Body of pancreas (tissue), 4 donors: ENCODE data around the gene GJB1. TPM values are rescaled to one million over a fixed set of nuclear protein-coding genes. Genes with fewer than 3 reads are reported as not detected.

Experiments
- ATAC-seq: fragments of 150-250 bp; one replicate; pipeline ENCODE4 v1.9.1; 2016
- DNase-seq, 4 donors: peaks; one replicate each; pipeline ENCODE4 v3.0.0-alpha.2; 2019
- H3K27ac ChIP-seq, 4 donors: fragments of 200-600 bp; sonication (generic); 1 replicate in 3 of 4; 2 replicates in 1 of 4; pipeline versions ENCODE4 v1.5.1 to v1.6.1; 2016 to 2019; ENCODE audit warnings: mild to moderate bottlenecking in 1 of 4, mixed read lengths in 1 of 4, moderate library complexity in 1 of 4
- H3K27me3 ChIP-seq, 2 donors: fragments of 200-600 bp; sonication (generic); one replicate each; pipeline ENCODE4 v1.6.0; 2016; ENCODE audit warnings: mild to moderate bottlenecking in 1 of 2
- H3K36me3 ChIP-seq, 2 donors: fragments of 200-600 bp; sonication (generic); replicated peaks in 1 of 2; 2 replicates each; pipeline ENCODE4 v1.5.1; 2016; ENCODE audit warnings: low read depth in 2 of 2; ENCODE audit not compliant: insufficient read depth in 1 of 2
- H3K4me1 ChIP-seq: fragments of 200-600 bp; sonication (generic); one replicate; pipeline ENCODE4 v1.6.0; 2016
- H3K4me3 ChIP-seq, 2 donors: fragments of 200-600 bp; sonication (generic); 1 replicate in 1 of 2; 2 replicates in 1 of 2; pipeline ENCODE4 v1.5.1; 2016 to 2019
- H3K9me3 ChIP-seq, 3 donors: fragments of 200-600 bp; sonication (generic); 1 replicate in 2 of 3; 2 replicates in 1 of 3; pipeline ENCODE4 v1.5.1; 2016
- POLR2A ChIP-seq, 3 donors: fragments of 450-650 bp; IDR thresholded peaks; one replicate each; pipeline ENCODE4 v1.6.1; 2016; ENCODE audit warnings: antibody characterized with exemption in 3 of 3, mild to moderate bottlenecking in 2 of 3
- WGBS, 2 donors: methylation state at CpG; one replicate each; pipeline ENCODE4 v1.1.5; 2017; 5-methylcytosine and 5-hydroxymethylcytosine counted together
- intact Hi-C: fragments of 100-400 bp; cut with DNase I; formaldehyde crosslinking; loops from one replicate; pipeline ENCODE4 v1.15.1; 2023
- total RNA-seq, 2 donors: library from RNA; depleted of rRNA; stranded (reverse); fragments of >200 nt; gene quantifications; one replicate each; pipeline ENCODE4 v1.1.0, GENCODE V29; 2016
- TF ChIP-seq, protein P1 (sequence below), 7 experiments: fragments of 450-650 bp in 4 of 7; fragments of 200-600 bp in 3 of 7; sonication (generic) in 3 of 7; IDR thresholded peaks; one replicate each; pipeline ENCODE4 v1.5.1; 2016 to 2019; ENCODE audit warnings: antibody characterized with exemption in 7 of 7

GJB1 gene
- total RNA-seq, 2 donors from 2014 or later, result 24.7 to 31.4 TPM

DNA sequence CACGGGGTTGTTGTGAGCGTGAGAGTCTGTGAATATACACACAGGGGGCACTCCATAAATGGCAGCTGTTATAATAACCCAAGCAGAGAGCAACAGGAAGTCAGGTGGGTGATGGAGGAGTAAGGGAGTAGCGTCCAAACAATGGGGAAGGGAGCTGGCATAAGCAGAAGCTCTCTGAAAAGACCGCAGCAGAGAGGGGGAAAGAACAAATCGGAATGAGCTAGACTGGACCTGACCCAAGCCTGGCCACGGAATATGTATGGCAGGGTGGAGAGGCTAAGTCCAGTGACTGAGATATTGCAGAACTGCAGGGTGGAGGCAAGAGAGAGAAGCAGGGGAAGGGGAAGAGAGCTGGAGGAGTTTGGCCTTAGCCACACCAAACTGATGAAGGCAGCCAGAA lies 6.5 kb upstream of the GJB1 start:
- no peak overlapping the region for H3K4me3 ChIP-seq
- no peak for ATAC-seq
- peak in 2 of 3 donors; percentile 50 to 56 for TF ChIP-seq POLR2A (IDR thresholded peaks at IDR 0.05)
- TF ChIP-seq, protein P1, sequence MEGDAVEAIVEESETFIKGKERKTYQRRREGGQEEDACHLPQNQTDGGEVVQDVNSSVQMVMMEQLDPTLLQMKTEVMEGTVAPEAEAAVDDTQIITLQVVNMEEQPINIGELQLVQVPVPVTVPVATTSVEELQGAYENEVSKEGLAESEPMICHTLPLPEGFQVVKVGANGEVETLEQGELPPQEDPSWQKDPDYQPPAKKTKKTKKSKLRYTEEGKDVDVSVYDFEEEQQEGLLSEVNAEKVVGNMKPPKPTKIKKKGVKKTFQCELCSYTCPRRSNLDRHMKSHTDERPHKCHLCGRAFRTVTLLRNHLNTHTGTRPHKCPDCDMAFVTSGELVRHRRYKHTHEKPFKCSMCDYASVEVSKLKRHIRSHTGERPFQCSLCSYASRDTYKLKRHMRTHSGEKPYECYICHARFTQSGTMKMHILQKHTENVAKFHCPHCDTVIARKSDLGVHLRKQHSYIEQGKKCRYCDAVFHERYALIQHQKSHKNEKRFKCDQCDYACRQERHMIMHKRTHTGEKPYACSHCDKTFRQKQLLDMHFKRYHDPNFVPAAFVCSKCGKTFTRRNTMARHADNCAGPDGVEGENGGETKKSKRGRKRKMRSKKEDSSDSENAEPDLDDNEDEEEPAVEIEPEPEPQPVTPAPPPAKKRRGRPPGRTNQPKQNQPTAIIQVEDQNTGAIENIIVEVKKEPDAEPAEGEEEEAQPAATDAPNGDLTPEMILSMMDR (IDR thresholded peaks at IDR 0.05), result no peak

DNA sequence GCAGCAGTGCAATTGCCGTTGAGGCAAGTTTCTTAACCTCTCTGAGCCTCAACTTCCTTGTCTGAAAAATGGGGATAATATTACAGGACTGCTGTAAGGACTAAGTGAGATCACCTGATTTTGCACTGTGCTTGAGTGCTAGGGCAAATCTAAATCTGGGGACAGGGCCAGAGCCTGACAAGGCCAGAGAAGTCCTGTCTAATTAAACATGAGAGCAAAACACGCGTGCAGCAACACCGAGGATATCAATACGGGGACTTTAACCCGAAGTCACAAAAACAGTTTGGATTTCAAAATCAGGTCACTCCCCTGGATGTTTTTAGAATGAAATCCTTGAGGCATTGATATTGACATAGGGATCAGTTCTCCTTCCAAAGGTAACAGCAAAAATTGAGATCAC lies 5.7 kb upstream of the GJB1 start:
- Histone ChIP-seq H3K27me3 (no peaks in the 10 kb centered on the region), H3K36me3 (no peaks in the 10 kb centered on the region), H3K4me3 (no peak overlapping the region), H3K4me1 (peaks cover 44% of the 10 kb centered on the region), H3K27ac (peak overlapping the region in 3 of 4 donors; percentile 67 to 92 (median 89)), H3K9me3 (no peaks in the 10 kb centered on the region)
- WGBS, 2 donors, result 17 to 21% methylated on average over 1 to 6 of the region's 6 CpGs
- ATAC-seq (no peak), DNase-seq (peak in 1 of 4 donors; percentile 27)
- no peak for TF ChIP-seq POLR2A (IDR thresholded peaks at IDR 0.05)
- TF ChIP-seq, protein P1 (IDR thresholded peaks at IDR 0.05), result no peak
- intact Hi-C loops, result no loop called here

More for the DNA sequence above, 6.5 kb upstream of the GJB1 start:
- DNase-seq, result peak in 3 of 4 donors; percentile 29 to 31 (median 30)
- WGBS, 2 donors, result 3 to 5% methylated on average over 4 to 6 of the region's 6 CpGs
- intact Hi-C loops, result no loop called here
- no peaks in the 10 kb centered on the region for H3K27me3 ChIP-seq
- peaks cover 45% of the 10 kb centered on the region for H3K4me1 ChIP-seq
- no peaks in the 10 kb centered on the region for H3K9me3 ChIP-seq
- H3K36me3 ChIP-seq, result no peaks in the 10 kb centered on the region
- peak overlapping the region; percentile 67 to 92 (median 78) for H3K27ac ChIP-seq

DNA sequence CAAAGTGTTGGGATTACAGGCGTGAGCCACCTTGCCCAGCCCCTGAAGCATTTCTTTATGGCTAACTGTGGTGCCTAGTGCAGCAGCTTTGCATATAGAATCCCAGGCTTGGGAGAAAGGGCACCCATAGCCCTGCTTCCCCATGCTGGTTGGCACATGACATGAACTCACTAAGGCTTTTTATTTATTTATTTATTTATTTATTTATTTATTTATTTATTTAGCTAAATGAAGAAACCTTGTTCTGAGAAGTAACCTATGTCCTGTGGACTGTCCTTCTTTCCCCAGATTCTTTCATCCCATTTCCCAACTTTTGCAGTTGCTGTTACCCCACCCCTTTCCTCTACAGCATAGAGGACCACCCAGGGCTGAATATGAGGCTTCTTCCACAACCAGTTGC lies 1.9 kb upstream of the GJB1 start:
- H3K27ac ChIP-seq, result no peak overlapping the region
- H3K27me3 ChIP-seq, result no peaks in the 10 kb centered on the region
- no peak for ATAC-seq

DNA sequence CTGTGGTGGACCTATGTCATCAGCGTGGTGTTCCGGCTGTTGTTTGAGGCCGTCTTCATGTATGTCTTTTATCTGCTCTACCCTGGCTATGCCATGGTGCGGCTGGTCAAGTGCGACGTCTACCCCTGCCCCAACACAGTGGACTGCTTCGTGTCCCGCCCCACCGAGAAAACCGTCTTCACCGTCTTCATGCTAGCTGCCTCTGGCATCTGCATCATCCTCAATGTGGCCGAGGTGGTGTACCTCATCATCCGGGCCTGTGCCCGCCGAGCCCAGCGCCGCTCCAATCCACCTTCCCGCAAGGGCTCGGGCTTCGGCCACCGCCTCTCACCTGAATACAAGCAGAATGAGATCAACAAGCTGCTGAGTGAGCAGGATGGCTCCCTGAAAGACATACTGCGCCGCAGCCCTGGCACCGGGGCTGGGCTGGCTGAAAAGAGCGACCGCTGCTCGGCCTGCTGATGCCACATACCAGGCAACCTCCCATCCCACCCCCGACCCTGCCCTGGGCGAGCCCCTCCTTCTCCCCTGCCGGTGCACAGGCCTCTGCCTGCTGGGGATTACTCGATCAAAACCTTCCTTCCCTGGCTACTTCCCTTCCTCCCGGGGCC lies 1.2 kb downstream of the GJB1 start:
- TF ChIP-seq, protein P1 (IDR thresholded peaks at IDR 0.05), result no peak
- TF ChIP-seq POLR2A (IDR thresholded peaks at IDR 0.05), result no peak
- H3K27ac ChIP-seq, result peak overlapping the region in 2 of 4 donors; percentile 6 to 45
- H3K27me3 ChIP-seq, result no peaks in the 10 kb centered on the region
- no peak for DNase-seq
- 65% methylated on average over 5 of the region's 32 CpGs; no CpG with 5 or more reads in 1 of the 2 donors for WGBS, 2 donors
- H3K9me3 ChIP-seq, result no peaks in the 10 kb centered on the region
- H3K36me3 ChIP-seq, result no peaks in the 10 kb centered on the region
- intact Hi-C loops, result no loop called here
- H3K4me3 ChIP-seq, result no peak overlapping the region
- H3K4me1 ChIP-seq, result peaks cover 43% of the 10 kb centered on the region
- peak; percentile 8 for ATAC-seq

More for the DNA sequence above, 1.9 kb upstream of the GJB1 start:
- TF ChIP-seq POLR2A (IDR thresholded peaks at IDR 0.05), result no peak
- TF ChIP-seq, protein P1 (IDR thresholded peaks at IDR 0.05), result no peak
- intact Hi-C loops, result no loop called here
- no peak for DNase-seq
- Histone ChIP-seq H3K9me3 (no peaks in the 10 kb centered on the region), H3K36me3 (no peaks in the 10 kb centered on the region), H3K4me3 (no peak overlapping the region), H3K4me1 (peaks cover 55% of the 10 kb centered on the region)
- 100% methylated on average over 1 of the region's 1 CpG for WGBS, 2 donors

DNA sequence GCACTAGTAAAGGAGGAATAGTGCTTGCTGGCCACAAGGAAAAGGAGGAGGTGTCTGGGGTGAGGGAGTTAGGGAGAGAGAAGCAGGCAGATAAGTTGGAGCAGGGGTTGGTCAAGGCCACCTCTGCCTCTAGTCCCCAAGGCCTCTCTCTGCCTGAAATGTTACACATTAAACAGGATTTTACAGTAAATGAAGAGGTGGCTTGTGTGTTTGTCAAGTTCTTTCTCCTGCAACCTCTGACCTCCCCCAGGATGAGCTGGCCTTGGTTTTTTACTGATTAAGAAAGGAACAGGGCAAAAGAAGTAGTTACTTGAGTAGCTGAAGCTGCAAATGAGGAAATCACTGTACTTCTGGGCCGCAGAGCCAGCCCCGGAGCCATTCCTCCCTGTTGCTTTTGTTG lies 2.0 kb downstream of the GJB1 start:
- 16 to 24% methylated on average over 2 of the region's 2 CpGs for WGBS, 2 donors
- H3K9me3 ChIP-seq, result no peaks in the 10 kb centered on the region
- TF ChIP-seq, protein P1 (IDR thresholded peaks at IDR 0.05), result no peak
- TF ChIP-seq POLR2A (IDR thresholded peaks at IDR 0.05), result no peak
- peaks cover 43% of the 10 kb centered on the region for H3K4me1 ChIP-seq
- DNase-seq, result peak in 2 of 4 donors; percentile 16 to 21
- no peaks in the 10 kb centered on the region for H3K27me3 ChIP-seq
- intact Hi-C loops, result no loop called here
- ATAC-seq, result peak; percentile 60
- no peaks in the 10 kb centered on the region for H3K36me3 ChIP-seq
- H3K4me3 ChIP-seq, result no peak overlapping the region
- peak overlapping the region in 2 of 4 donors; percentile 36 to 45 for H3K27ac ChIP-seq
